Large intestine (tissue), 3 donors: ENCODE measurements around the gene FCHSD2. TPM values are rescaled to one million over a fixed set of nuclear protein-coding genes. Genes with fewer than 3 reads are reported as not detected.
"Not testable (repeated sequence)": the region's sequence is repeated elsewhere in the genome, so short reads cannot be mapped to it uniquely, and the experiment has no call there.

ENCODE experiments used
- DNase-seq, 2 donors: peaks; one replicate each; pipeline versions ENCODE4 v3.0.0 to v3.0.0-alpha.2; 2013
- H3K27ac ChIP-seq: one replicate; pipeline ENCODE4 v1.5.1; 2013; ENCODE audit warnings: low read length
- H3K27me3 ChIP-seq: 2 replicates; pipeline ENCODE4 v1.6.1; 2013; ENCODE audit warnings: low read length; ENCODE audit not compliant: control insufficient read depth, insufficient read depth
- H3K36me3 ChIP-seq: 2 replicates; pipeline ENCODE4 v1.6.1; 2013; ENCODE audit warnings: low read length; ENCODE audit not compliant: control insufficient read depth, insufficient read depth
- H3K4me1 ChIP-seq: one replicate; pipeline ENCODE4 v1.6.1; 2013; ENCODE audit warnings: low read length; ENCODE audit not compliant: control insufficient read depth, insufficient read depth
- H3K4me3 ChIP-seq: one replicate; pipeline ENCODE4 v1.5.1; 2013; ENCODE audit warnings: low read length
- H3K9me3 ChIP-seq: one replicate; pipeline ENCODE4 v1.6.1; 2013; ENCODE audit warnings: mild to moderate bottlenecking, low read depth, low read length, moderate library complexity; ENCODE audit not compliant: control insufficient read depth
- WGBS: methylation state at CpG from one replicate; pipeline ENCODE4 v1.1.5; 2013; ENCODE audit warnings: low lambda C conversion rate; ENCODE audit not compliant: insufficient coverage; 5-methylcytosine and 5-hydroxymethylcytosine counted together
- polyA plus RNA-seq: library from polyadenylated mRNA; unstranded; fragments of 120-200 nt; gene quantifications from one replicate; pipeline ENCODE4 v1.2.1, GENCODE V29; 2013

FCHSD2 gene
- polyA plus RNA-seq, 1 donor = 23.4 TPM

DNA sequence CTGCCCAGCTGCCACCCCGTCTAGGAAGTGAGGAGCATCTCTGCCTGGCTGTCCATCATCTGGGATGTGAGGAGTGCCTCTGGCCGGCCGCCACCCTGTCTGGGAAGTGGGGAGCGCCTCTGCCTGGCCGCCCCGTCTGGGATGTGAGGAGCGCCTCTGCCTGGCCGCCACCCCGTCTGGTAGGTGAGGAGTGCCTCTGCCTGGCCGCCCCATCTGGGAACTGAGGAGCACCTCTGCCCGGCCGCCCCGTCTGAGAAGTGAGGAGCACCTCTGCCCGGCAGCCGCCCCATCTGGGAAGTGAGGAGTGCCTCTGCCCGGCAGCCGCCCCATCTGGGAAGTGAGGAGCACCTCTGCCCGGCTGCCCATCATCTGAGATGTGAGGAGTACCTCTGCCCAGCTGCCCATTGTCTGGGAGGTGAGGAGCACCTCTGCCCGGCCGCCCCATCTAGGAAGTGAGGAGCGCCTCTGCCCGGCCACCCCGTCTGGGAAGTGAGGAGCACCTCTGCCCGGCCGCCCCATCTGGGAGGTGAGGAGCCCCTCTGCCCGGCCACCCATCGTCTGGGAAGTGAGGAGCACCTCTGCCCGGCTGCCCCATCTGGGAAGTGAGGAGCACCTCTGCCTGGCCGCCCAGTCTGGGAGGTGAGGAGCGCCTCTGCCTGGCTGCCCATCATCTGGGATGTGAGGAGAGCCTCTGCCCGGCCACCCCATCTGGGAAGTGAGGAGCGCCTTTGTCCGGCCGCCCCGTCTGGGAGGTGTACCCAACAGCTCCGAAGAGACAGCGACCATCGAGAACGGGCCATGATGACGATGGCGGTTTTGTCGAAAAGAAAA, 232.3 kb downstream of the FCHSD2 start:
- WGBS = no CpG with 5 or more reads among the region's 42 CpGs
- not testable (repeated sequence) for H3K27me3 ChIP-seq, DNase-seq, H3K4me3 ChIP-seq, H3K36me3 ChIP-seq, H3K4me1 ChIP-seq, H3K27ac ChIP-seq
- H3K9me3 ChIP-seq = peaks cover 31% of the 10 kb centered on the region

DNA sequence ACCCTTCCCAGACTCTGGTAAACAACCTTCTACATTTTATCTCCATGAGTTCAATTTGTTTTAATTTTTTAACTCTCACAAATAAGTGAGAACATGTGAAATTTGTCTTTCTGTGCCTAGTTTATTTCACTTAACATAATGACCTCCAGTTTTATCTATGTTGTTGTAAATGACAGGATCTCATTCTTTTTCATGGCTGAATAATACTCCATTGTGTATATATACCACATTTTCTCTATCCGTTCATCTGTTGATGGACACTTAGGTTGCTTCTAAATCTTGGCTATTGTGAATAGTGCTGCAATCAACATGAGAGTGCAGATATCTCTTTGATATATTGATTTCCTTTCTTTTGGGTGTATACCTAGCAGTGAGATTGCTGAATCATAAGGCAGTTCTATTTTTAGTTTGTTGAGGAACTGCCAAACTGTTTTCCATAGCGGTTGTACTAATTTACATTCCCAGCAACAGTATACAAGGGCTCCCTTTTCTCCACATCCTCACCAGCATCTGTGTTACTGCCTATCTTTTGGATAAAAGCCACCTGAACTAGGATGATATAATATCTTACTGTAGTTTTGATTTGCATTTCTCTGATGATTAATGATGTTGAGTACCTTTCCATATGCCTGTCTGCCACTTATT, 234.0 kb downstream of the FCHSD2 start:
- H3K27ac ChIP-seq = no peak overlapping the region
- no peak for DNase-seq
- no peaks in the 10 kb centered on the region for H3K27me3 ChIP-seq
- no peaks in the 10 kb centered on the region for H3K4me1 ChIP-seq
- no peaks in the 10 kb centered on the region for H3K36me3 ChIP-seq
- WGBS = no CpG with 5 or more reads among the region's 2 CpGs
- H3K4me3 ChIP-seq = no peak overlapping the region
- peaks cover 22% of the 10 kb centered on the region for H3K9me3 ChIP-seq

DNA sequence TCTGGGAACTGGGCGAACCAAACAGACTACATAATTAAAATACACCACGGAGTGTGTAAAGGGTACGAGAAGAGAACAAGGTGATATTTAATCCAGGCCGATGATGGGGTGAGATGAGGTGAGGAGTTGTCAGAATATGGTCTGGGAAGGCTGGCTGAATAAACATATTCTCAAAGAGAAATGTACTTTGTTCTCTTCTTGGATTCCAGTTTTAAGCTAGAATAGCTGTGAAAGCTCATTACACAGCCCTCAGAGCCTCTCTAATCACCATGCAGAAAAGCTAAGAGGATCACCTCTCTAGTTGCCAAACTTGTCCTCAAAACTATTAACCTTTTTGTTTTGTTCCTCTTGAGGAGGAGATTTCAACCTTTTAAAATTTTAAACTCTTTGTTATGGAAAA, 238.1 kb downstream of the FCHSD2 start:
- H3K4me1 ChIP-seq = no peaks in the 10 kb centered on the region
- no peak overlapping the region for H3K4me3 ChIP-seq
- no peak for DNase-seq
- no peak overlapping the region for H3K27ac ChIP-seq
- H3K27me3 ChIP-seq = no peaks in the 10 kb centered on the region
- 93% methylated on average over 2 of the region's 4 CpGs for WGBS
- peaks cover 10% of the 10 kb centered on the region for H3K9me3 ChIP-seq
- H3K36me3 ChIP-seq = peaks cover 2% of the 10 kb centered on the region

DNA sequence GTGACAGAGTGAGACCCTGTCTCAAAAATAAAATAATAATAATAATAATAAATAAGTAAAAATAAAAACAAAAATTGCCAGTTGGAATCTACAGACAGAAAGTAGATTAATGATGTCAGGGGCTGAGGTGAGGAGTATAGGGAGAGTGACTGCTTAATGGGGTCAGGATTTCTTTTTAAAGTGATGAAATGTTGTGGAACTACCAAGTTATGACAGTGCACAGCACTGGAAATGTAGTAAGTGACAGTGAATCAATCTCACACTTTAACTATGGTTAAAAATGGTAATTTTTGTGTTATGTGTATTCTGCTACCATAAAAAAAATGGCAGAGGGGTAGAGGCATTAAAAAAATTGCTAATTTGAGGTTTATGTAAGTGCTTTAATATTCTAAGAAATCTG, 240.7 kb downstream of the FCHSD2 start:
- no peaks in the 10 kb centered on the region for H3K27me3 ChIP-seq
- no peak overlapping the region for H3K27ac ChIP-seq
- H3K4me3 ChIP-seq = no peak overlapping the region
- H3K4me1 ChIP-seq = no peaks in the 10 kb centered on the region
- H3K36me3 ChIP-seq = peaks cover 5% of the 10 kb centered on the region
- no peaks in the 10 kb centered on the region for H3K9me3 ChIP-seq
- no peak for DNase-seq

DNA sequence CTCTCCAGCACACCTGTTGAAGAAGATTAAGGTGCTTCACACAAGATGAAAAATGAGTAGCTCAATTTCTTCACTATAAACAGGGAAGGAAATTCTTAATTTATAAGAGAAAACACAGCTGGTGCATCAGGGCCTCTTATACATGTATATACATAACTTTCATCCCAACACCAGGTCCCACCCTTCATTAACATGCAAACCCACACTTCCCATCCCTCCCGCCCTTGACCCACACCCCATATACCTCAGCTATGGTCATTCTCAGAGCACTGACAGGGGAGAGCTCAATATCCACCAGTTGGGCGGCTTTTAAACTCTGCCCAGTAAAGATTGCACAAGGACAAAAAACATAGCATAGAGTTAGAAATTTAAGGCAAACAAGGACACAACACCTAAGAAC, 242.1 kb downstream of the FCHSD2 start:
- no peak for DNase-seq
- no peak overlapping the region for H3K4me3 ChIP-seq
- no peaks in the 10 kb centered on the region for H3K4me1 ChIP-seq
- H3K27ac ChIP-seq = no peak overlapping the region
- no peaks in the 10 kb centered on the region for H3K27me3 ChIP-seq
- H3K36me3 ChIP-seq = peaks cover 5% of the 10 kb centered on the region
- WGBS = no CpG with 5 or more reads among the region's 2 CpGs
- no peaks in the 10 kb centered on the region for H3K9me3 ChIP-seq

DNA sequence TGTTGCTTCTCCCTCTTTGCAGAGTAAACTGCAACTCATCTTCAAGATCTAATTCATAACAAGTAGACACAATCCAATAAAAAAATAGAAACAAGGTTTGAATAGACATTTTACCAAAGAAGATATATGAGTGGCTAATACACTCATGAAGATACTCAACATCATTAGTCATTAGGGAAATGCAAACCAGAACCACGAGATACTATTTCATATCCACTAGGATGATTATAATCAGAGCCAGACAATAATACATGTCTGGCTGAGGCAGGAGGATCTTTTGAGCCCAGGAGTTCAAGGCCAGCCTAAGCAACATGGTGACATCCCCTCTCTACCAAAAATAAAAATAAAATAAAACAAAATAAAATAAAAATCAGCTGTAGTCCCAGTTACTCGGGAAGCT, 242.9 kb downstream of the FCHSD2 start:
- DNase-seq = no peak
- no peak overlapping the region for H3K27ac ChIP-seq
- H3K36me3 ChIP-seq = peaks cover 5% of the 10 kb centered on the region
- H3K4me1 ChIP-seq = no peaks in the 10 kb centered on the region
- H3K9me3 ChIP-seq = no peaks in the 10 kb centered on the region
- H3K4me3 ChIP-seq = no peak overlapping the region
- no peaks in the 10 kb centered on the region for H3K27me3 ChIP-seq
- WGBS = no CpG with 5 or more reads among the region's 2 CpGs

DNA sequence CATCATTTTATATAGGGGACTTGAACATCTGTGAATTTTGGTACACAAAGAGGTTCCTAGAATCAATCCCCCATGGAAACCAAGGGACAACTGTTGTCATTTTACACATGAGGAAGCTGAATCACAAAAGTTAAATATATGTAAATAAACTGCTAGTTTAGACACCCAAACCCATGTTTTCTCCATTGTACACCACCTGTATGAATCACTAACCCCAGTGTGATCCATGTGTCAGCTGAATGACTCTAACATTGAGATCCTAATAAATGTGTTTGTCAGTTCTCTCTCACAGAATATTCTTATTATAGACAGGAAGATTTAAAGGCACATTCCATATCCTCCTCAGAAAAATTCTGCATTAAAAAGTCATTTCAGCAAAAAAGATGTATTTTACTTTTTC, 244.6 kb downstream of the FCHSD2 start:
- Histone ChIP-seq H3K27me3 (no peaks in the 10 kb centered on the region), H3K4me3 (no peak overlapping the region), H3K36me3 (peaks cover 5% of the 10 kb centered on the region), H3K4me1 (no peaks in the 10 kb centered on the region), H3K9me3 (no peaks in the 10 kb centered on the region), H3K27ac (no peak overlapping the region)
- no peak for DNase-seq

DNA sequence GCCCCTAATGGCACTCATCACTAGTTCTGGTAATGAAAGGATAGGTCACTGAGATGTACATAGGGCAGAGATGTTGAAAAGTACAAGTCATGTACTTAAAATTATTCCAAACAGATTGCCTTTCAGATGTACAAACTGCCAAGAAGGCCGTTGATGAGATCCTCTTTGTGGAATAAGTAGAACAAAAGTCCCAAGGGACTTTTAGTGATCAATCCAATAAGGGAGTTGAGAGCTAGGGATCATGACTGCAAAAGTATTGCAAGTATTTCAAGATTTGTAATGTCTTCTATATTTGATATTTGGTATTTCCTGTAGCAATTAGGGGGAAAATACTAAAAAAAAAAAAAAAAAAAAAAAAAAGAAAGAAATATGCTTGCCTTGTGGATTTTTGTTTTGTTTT, 245.7 kb downstream of the FCHSD2 start:
- WGBS = no CpG with 5 or more reads among the region's 1 CpG

DNA sequence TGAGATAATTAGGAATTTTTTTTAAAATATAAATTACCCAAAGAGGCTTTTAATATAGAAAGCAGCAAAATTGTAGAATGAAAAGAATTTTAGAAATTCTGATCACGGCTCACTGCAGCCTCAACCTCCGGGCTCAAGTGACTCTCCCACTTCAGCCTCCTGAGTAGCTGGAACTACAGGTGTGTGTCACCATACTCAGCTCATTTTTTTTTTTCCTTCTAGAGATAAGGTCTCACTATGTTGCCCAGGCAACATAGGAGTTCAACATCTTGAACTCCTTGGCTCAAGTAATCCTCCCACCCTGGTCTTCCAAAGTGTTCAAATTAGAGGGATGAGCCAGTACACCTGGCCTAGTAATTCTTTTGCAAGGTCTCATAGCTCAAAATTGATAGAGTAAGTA, 251.2 kb downstream of the FCHSD2 start:
- Histone ChIP-seq H3K27me3 (no peaks in the 10 kb centered on the region), H3K4me1 (no peaks in the 10 kb centered on the region), H3K36me3 (peaks cover 23% of the 10 kb centered on the region), H3K9me3 (no peaks in the 10 kb centered on the region), H3K4me3 (no peak overlapping the region), H3K27ac (no peak overlapping the region)
- WGBS = 100% methylated on average over 2 of the region's 2 CpGs
- no peak for DNase-seq

More for the DNA sequence above, 245.7 kb downstream of the FCHSD2 start:
- no peaks in the 10 kb centered on the region for H3K27me3 ChIP-seq
- no peaks in the 10 kb centered on the region for H3K4me1 ChIP-seq
- no peak overlapping the region for H3K27ac ChIP-seq
- peaks cover 5% of the 10 kb centered on the region for H3K36me3 ChIP-seq
- H3K4me3 ChIP-seq = no peak overlapping the region
- H3K9me3 ChIP-seq = no peaks in the 10 kb centered on the region
- no peak for DNase-seq

DNA sequence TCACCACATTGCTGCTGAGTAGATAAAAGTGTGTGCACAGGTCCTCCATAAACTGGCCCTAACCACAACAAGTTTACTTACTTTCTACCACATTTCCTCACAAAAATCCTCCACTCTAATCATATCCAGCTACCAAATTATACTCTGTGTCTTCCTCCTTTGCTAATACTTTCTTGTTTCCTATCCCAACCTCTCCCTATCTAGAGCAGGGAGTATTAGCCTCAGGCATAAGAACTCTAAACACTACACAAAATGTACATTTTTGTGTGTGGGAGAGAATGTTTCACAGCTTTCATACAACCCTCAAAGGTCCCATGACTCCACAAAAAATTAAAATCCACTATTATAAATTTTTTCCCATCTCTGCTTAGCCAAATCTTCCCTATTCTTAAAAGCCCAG, 255.5 kb downstream of the FCHSD2 start:
- Histone ChIP-seq H3K4me3 (no peak overlapping the region), H3K4me1 (no peaks in the 10 kb centered on the region), H3K9me3 (no peaks in the 10 kb centered on the region), H3K27ac (no peak overlapping the region), H3K27me3 (no peaks in the 10 kb centered on the region), H3K36me3 (peaks cover 30% of the 10 kb centered on the region)
- DNase-seq = no peak
